HepG2 (cell line): Measurements from ENCODE around the gene SF3A2. TPM values are rescaled to one million over a fixed set of nuclear protein-coding genes. Genes with fewer than 3 reads are reported as not detected.

Source experiments
- ATF7-NPFF ChIP-seq: sonication (generic); formaldehyde crosslinking; IDR thresholded peaks from 2 replicates; pipeline ENCODE4 v1.8.1; 2023; ENCODE audit warnings: mild to moderate bottlenecking, low read depth, missing genetic modification reagents, moderate library complexity
- ERF ChIP-seq: IDR thresholded peaks from 2 replicates; pipeline ENCODE4 v1.6.1; 2018; ENCODE audit warnings: missing biosample characterization, missing genetic modification reagents
- ETV5 ChIP-seq: IDR thresholded peaks from 2 replicates; pipeline ENCODE4 v1.6.1; 2018; ENCODE audit warnings: missing biosample characterization, missing genetic modification reagents, inconsistent platforms, borderline replicate concordance
- KDM3A ChIP-seq: IDR thresholded peaks from 2 replicates; pipeline ENCODE4 v1.6.1; 2018; ENCODE audit warnings: low read depth, missing compliant biosample characterization
- KMT2A ChIP-seq: sonication (generic); formaldehyde crosslinking; IDR thresholded peaks from 2 replicates; pipeline ENCODE4 v1.4.0; 2020; ENCODE audit warnings: missing genetic modification reagents
- MED8 ChIP-seq: sonication (generic); formaldehyde crosslinking; IDR thresholded peaks from 2 replicates; pipeline ENCODE4 v1.8.1; 2023; ENCODE audit warnings: mild to moderate bottlenecking, missing genetic modification reagents; ENCODE audit not compliant: insufficient replicate concordance
- MIER2 ChIP-seq: IDR thresholded peaks from 2 replicates; pipeline ENCODE4 v1.6.1; 2016; ENCODE audit warnings: missing biosample characterization, missing genetic modification reagents
- NFRKB ChIP-seq: fragments of 450-650 bp; IDR thresholded peaks from 2 replicates; pipeline ENCODE4 v1.6.1; 2017
- RXRA ChIP-seq: sonication (generic); formaldehyde crosslinking; IDR thresholded peaks from 2 replicates; pipeline ENCODE4 v1.5.1; 2020; ENCODE audit warnings: missing genetic modification reagents
- SMAD3 ChIP-seq: sonication (generic); formaldehyde crosslinking; IDR thresholded peaks from 2 replicates; pipeline ENCODE4 v1.4.0; 2020; ENCODE audit warnings: missing genetic modification reagents
- YEATS4 ChIP-seq: sonication (generic); formaldehyde crosslinking; IDR thresholded peaks from 2 replicates; pipeline ENCODE4 v1.4.0; 2020; ENCODE audit warnings: missing genetic modification reagents, borderline replicate concordance
- ZFP62 ChIP-seq: sonication (generic); formaldehyde crosslinking; IDR thresholded peaks from 2 replicates; pipeline ENCODE4 v1.4.0; 2020; ENCODE audit warnings: missing genetic modification reagents
- ZNF18 ChIP-seq: sonication (generic); formaldehyde crosslinking; IDR thresholded peaks from 2 replicates; pipeline ENCODE4 v1.8.0; 2022; ENCODE audit warnings: mild to moderate bottlenecking, missing genetic modification reagents; ENCODE audit not compliant: insufficient replicate concordance
- ZNF646 ChIP-seq: sonication (generic); formaldehyde crosslinking; IDR thresholded peaks from 2 replicates; pipeline ENCODE4 v1.9.0; 2021; ENCODE audit warnings: mild to moderate bottlenecking, missing genetic modification reagents
- ZNF687 ChIP-seq: sonication (generic); formaldehyde crosslinking; IDR thresholded peaks from 2 replicates; pipeline ENCODE4 v1.5.1; 2020; ENCODE audit warnings: mild to moderate bottlenecking, missing genetic modification reagents, moderate library complexity
- ZNF891 ChIP-seq: sonication (generic); formaldehyde crosslinking; IDR thresholded peaks from 2 replicates; pipeline ENCODE4 v1.5.0; 2020; ENCODE audit warnings: mild to moderate bottlenecking, missing genetic modification reagents
- ZSCAN25 ChIP-seq: sonication (generic); formaldehyde crosslinking; IDR thresholded peaks from 2 replicates; pipeline ENCODE4 v1.8.0; 2022; ENCODE audit warnings: mild to moderate bottlenecking, missing genetic modification reagents
- polyA plus RNA-seq, 8 experiments: library from polyadenylated mRNA; depleted of rRNA in 3 of 8; stranded (reverse) in 7 of 8; unstranded in 1 of 8; fragments of >200 nt; fragmentation: Illumina TruSeq in 4 of 8; extraction: Trizol in 4 of 8; gene quantifications; 2 replicates each; pipeline versions ENCODE4 v1.2.1 to v1.2.3, GENCODE V29; 2011 to 2016; ENCODE audit warnings: low read depth in 4 of 8, missing spikeins in 1 of 8, mixed read lengths in 1 of 8; ENCODE audit not compliant: insufficient read depth in 1 of 8
- total RNA-seq, 5 experiments: library from RNA; depleted of rRNA; stranded (reverse); fragments of >200 nt; fragmentation: Illumina TruSeq; extraction: Trizol; gene quantifications; 2 replicates each; pipeline ENCODE4 v1.2.3, GENCODE V29; 2016; ENCODE audit warnings: low read depth in 1 of 5

Gene SF3A2
- total and polyA plus RNA-seq, 2 of the 13 experiments (the other 11 are each of a cell fraction or from before 2014, with no cell fraction given), result 8.6 to 8.8 TPM

GRCh38 chr19:2253106-2254063 lies 16.8 kb downstream of the SF3A2 start (continued):
- peak; percentile 83 for TF ChIP-seq ZNF687 (CRISPR knock-in tag)
- TF ChIP-seq KDM3A, result peak; percentile 53; the same call in 1 of the 2 replicates
- TF ChIP-seq NFRKB, result no peak
- no peak; the same call in 1 of the 2 replicates for TF ChIP-seq YEATS4 (CRISPR knock-in tag)
- TF ChIP-seq RXRA (CRISPR knock-in tag), result 0 out of 2 replicates have a peak, but pooled peaks have one; percentile 25
- no peak for TF ChIP-seq MIER2
- peak; percentile 10; the same call in 1 of the 2 replicates for TF ChIP-seq KMT2A (CRISPR knock-in tag)
- peak; percentile 64 for TF ChIP-seq ETV5 (CRISPR knock-in tag)
- TF ChIP-seq ZFP62 (CRISPR knock-in tag), result no peak
- TF ChIP-seq SMAD3 (CRISPR knock-in tag), result no peak
- peak; percentile 53 for TF ChIP-seq ZNF18
- peak; percentile 71 for TF ChIP-seq ZSCAN25 (CRISPR knock-in tag)
- peak; percentile 45; the same call in 1 of the 2 replicates for TF ChIP-seq ERF (CRISPR knock-in tag)
- no peak for TF ChIP-seq ZNF646 (CRISPR knock-in tag)
- TF ChIP-seq ATF7-NPFF, result peak; percentile 66; the same call in 1 of the 2 replicates
- peak; percentile 45 for TF ChIP-seq MED8 (CRISPR knock-in tag)
- no peak; the same call in 1 of the 2 replicates for TF ChIP-seq ZNF891 (CRISPR knock-in tag)
